H1 (cell line): Measurements from ENCODE around the gene PRSS36. TPM values are rescaled to one million over a fixed set of nuclear protein-coding genes. Genes with fewer than 3 reads are reported as not detected.

ENCODE experiments used
- CBX5 ChIP-seq: fragments of 300-800, 300-1000 bp; sonication (generic); IDR thresholded peaks from 2 replicates; pipeline ENCODE4 v1.7.1; 2016; ENCODE audit warnings: antibody characterized with exemption, low read length, low read depth
- RBBP5 ChIP-seq: IDR thresholded peaks from 2 replicates; pipeline ENCODE4 v1.7.1; 2012; ENCODE audit warnings: low read depth, mild to moderate bottlenecking, inconsistent platforms, low read length, moderate library complexity, borderline replicate concordance
- polyA plus RNA-seq, 7 experiments: library from polyadenylated mRNA; depleted of rRNA in 3 of 7; stranded (reverse) in 5 of 7; unstranded in 2 of 7; fragments of >200 nt in 5 of 7; fragments of 200-250 nt in 2 of 7; gene quantifications; 1 replicate in 5 of 7; 2 replicates in 1 of 7; 4 replicates in 1 of 7; pipeline versions ENCODE4 v1.2.1 to v1.2.3, GENCODE V29; 2011 to 2013; ENCODE audit warnings: missing spikeins in 2 of 7, mixed read lengths in 2 of 7
- total RNA-seq: library from RNA; stranded (reverse); fragmentation: NEBNext Ultra II Directional; extraction: Animal tissue kit (Norgen Biotek cat#: 25700); gene quantifications from 2 replicates; pipeline ENCODE4 v1.2.1, GENCODE V29; 2021

Gene PRSS36
- total and polyA plus RNA-seq, 2 of the 8 experiments (the other 6 are each of a cell fraction or from before 2014, with no cell fraction given) = 1.3 to 1.9 TPM

GRCh38 chr16:31168848-31169247 lies 19.0 kb upstream of the PRSS36 start (continued):
- TF ChIP-seq CBX5 (no peak), RBBP5 (no peak)
